Measurements from ENCODE around the gene INPP5B.

The INPP5B gene

GRCh38 chr1:37951041-37951782, 4.4 kb upstream of the INPP5B start:
- no peaks in the 10 kb centered on the region for H3K9me3 Mint-ChIP-seq
- H3K4me3 Mint-ChIP-seq = no peak overlapping the region
- H3K4me1 Mint-ChIP-seq = peaks cover 8% of the 10 kb centered on the region
- H3K27ac Mint-ChIP-seq = no peak overlapping the region
- TF ChIP-seq CTCF (IDR thresholded peaks at IDR 0.05; ENCODE audit: unreplicated experiment in 3 of 3) = no peak
- peaks cover 3% of the 10 kb centered on the region for H3K36me3 Mint-ChIP-seq (ENCODE audit: low read depth)
- peaks cover 4% of the 10 kb centered on the region for H3K27me3 Mint-ChIP-seq (ENCODE audit: low read depth)

- Mint-ChIP-seq H3K4me1 (peaks cover 15% of the 10 kb centered on the region), H3K36me3 (ENCODE audit: low read depth) (no peaks in the 10 kb centered on the region), H3K9me3 (no peaks in the 10 kb centered on the region), H3K4me3 (no peak overlapping the region), H3K27me3 (ENCODE audit: low read depth) (peaks cover 2% of the 10 kb centered on the region), H3K27ac (no peak overlapping the region)
- no peak for TF ChIP-seq CTCF (IDR thresholded peaks at IDR 0.05; ENCODE audit: unreplicated experiment in 3 of 3)
These were observed 2.8 kb upstream of the INPP5B start for GRCh38 chr1:37949524-37950152.

- Mint-ChIP-seq H3K27ac (no peak overlapping the region), H3K27me3 (ENCODE audit: low read depth) (no peaks in the 10 kb centered on the region), H3K9me3 (no peaks in the 10 kb centered on the region), H3K4me1 (peaks cover 15% of the 10 kb centered on the region), H3K4me3 (no peak overlapping the region), H3K36me3 (ENCODE audit: low read depth) (no peaks in the 10 kb centered on the region)
- TF ChIP-seq CTCF (IDR thresholded peaks at IDR 0.05; ENCODE audit: unreplicated experiment in 3 of 3) = no peak
These were observed 2.0 kb upstream of the INPP5B start for GRCh38 chr1:37948841-37949240.

GRCh38 chr1:37948166-37948565, 1.3 kb upstream of the INPP5B start:
- Mint-ChIP-seq H3K27ac (peak overlapping the region in 1 of 3 experiments; percentile 41), H3K27me3 (ENCODE audit: low read depth) (no peaks in the 10 kb centered on the region), H3K9me3 (no peaks in the 10 kb centered on the region), H3K4me1 (peaks cover 15% of the 10 kb centered on the region), H3K36me3 (ENCODE audit: low read depth) (no peaks in the 10 kb centered on the region), H3K4me3 (peak overlapping the region in 2 of 3 experiments; percentile 63 to 67)
- TF ChIP-seq CTCF (IDR thresholded peaks at IDR 0.05; ENCODE audit: unreplicated experiment in 3 of 3) = no peak

- H3K4me3 Mint-ChIP-seq = peak overlapping the region; percentile 98 to 100 (median 99)
- peaks cover 15% of the 10 kb centered on the region for H3K4me1 Mint-ChIP-seq
- H3K27me3 Mint-ChIP-seq (ENCODE audit: low read depth) = no peaks in the 10 kb centered on the region
- H3K27ac Mint-ChIP-seq = peak overlapping the region; percentile 89 to 95 (median 90)
- no peaks in the 10 kb centered on the region for H3K36me3 Mint-ChIP-seq (ENCODE audit: low read depth)
- no peak for TF ChIP-seq CTCF (IDR thresholded peaks at IDR 0.05; ENCODE audit: unreplicated experiment in 3 of 3)
- no peaks in the 10 kb centered on the region for H3K9me3 Mint-ChIP-seq
These were observed 511 bp upstream of the INPP5B start for GRCh38 chr1:37947364-37947763.
